ENCODE results near the gene USH1G.

GRCh38 chr17:74900208-74900607, 22.8 kb downstream of the USH1G start:
- TF ChIP-seq, protein P1, sequence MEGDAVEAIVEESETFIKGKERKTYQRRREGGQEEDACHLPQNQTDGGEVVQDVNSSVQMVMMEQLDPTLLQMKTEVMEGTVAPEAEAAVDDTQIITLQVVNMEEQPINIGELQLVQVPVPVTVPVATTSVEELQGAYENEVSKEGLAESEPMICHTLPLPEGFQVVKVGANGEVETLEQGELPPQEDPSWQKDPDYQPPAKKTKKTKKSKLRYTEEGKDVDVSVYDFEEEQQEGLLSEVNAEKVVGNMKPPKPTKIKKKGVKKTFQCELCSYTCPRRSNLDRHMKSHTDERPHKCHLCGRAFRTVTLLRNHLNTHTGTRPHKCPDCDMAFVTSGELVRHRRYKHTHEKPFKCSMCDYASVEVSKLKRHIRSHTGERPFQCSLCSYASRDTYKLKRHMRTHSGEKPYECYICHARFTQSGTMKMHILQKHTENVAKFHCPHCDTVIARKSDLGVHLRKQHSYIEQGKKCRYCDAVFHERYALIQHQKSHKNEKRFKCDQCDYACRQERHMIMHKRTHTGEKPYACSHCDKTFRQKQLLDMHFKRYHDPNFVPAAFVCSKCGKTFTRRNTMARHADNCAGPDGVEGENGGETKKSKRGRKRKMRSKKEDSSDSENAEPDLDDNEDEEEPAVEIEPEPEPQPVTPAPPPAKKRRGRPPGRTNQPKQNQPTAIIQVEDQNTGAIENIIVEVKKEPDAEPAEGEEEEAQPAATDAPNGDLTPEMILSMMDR (conservative IDR thresholded peaks at IDR 0.05 in 1 of 2, IDR thresholded peaks at IDR 0.05 in 1 of 2; ENCODE audit: extremely low read depth in 1 of 2, insufficient read depth in 1 of 2, low read depth in 1 of 2, low read length in 2 of 2), result no peak
- no peak for TF ChIP-seq EZH2 (IDR thresholded peaks at IDR 0.05; ENCODE audit: borderline replicate concordance, low read length)
